ENCODE data around the gene HYAL1.
"Not testable (repeated sequence)": the region's sequence is repeated elsewhere in the genome, so short reads cannot be mapped to it uniquely, and the experiment has no call there.

HYAL1 gene

GRCh38 chr3:50273689-50274065 lies 29.7 kb downstream of the HYAL1 start:
- no peak for TF ChIP-seq CTCF (IDR thresholded peaks at IDR 0.05; ENCODE audit: extremely low read depth, insufficient read depth, missing control alignments)
- DNase-seq (ENCODE audit: low spot score), result peak; percentile 36
- in situ Hi-C loops (cut with MboI; ENCODE audit: low pct_unique_long_range_greater_than_20kb, low sequenced_read_pairs, unreplicated experiment), result loop anchor here (10.0 kb wide), 1 partner anchor 49 kb away; no protein-coding TSS in a partner anchor

- in situ Hi-C loops (cut with MboI; ENCODE audit: low pct_unique_long_range_greater_than_20kb, low sequenced_read_pairs, unreplicated experiment), result loop anchor here (10.0 kb wide), 1 partner anchor 48 kb away; no protein-coding TSS in a partner anchor
- peak; percentile 98 for TF ChIP-seq CTCF (IDR thresholded peaks at IDR 0.05; ENCODE audit: extremely low read depth, insufficient read depth, missing control alignments)
These were observed 30.3 kb downstream of the HYAL1 start for GRCh38 chr3:50272911-50273688.

GRCh38 chr3:50272538-50272910 lies 30.9 kb downstream of the HYAL1 start:
- in situ Hi-C loops (cut with MboI; ENCODE audit: low pct_unique_long_range_greater_than_20kb, low sequenced_read_pairs, unreplicated experiment), result loop anchor here (10.0 kb wide), 1 partner anchor 48 kb away; no protein-coding TSS in a partner anchor

More at GRCh38 chr3:50272911-50273688, 30.3 kb downstream of the HYAL1 start:
- peak; percentile 99 for DNase-seq (ENCODE audit: low spot score)

GRCh38 chr3:50271314-50271936 lies 31.9 kb downstream of the HYAL1 start:
- no peak for TF ChIP-seq CTCF (IDR thresholded peaks at IDR 0.05; ENCODE audit: extremely low read depth, insufficient read depth, missing control alignments)
- in situ Hi-C loops (cut with MboI; ENCODE audit: low pct_unique_long_range_greater_than_20kb, low sequenced_read_pairs, unreplicated experiment), result loop anchor here (10.0 kb wide), 1 partner anchor 47 kb away; no protein-coding TSS in a partner anchor
- DNase-seq (ENCODE audit: low spot score), result no peak

More at GRCh38 chr3:50272538-50272910, 30.9 kb downstream of the HYAL1 start:
- not testable (repeated sequence) for DNase-seq (ENCODE audit: low spot score)

GRCh38 chr3:50270422-50271224 lies 32.8 kb downstream of the HYAL1 start:
- DNase-seq (ENCODE audit: low spot score), result no peak
- in situ Hi-C loops (cut with MboI; ENCODE audit: low pct_unique_long_range_greater_than_20kb, low sequenced_read_pairs, unreplicated experiment), result loop anchor here (10.0 kb wide), 1 partner anchor 46 kb away; no protein-coding TSS in a partner anchor
- TF ChIP-seq CTCF (IDR thresholded peaks at IDR 0.05; ENCODE audit: extremely low read depth, insufficient read depth, missing control alignments), result no peak

GRCh38 chr3:50269977-50270413 lies 33.4 kb downstream of the HYAL1 start:
- no peak for DNase-seq (ENCODE audit: low spot score)
- in situ Hi-C loops (cut with MboI; ENCODE audit: low pct_unique_long_range_greater_than_20kb, low sequenced_read_pairs, unreplicated experiment), result loop anchor here (10.0 kb wide), 1 partner anchor 45 kb away; no protein-coding TSS in a partner anchor
- no peak for TF ChIP-seq CTCF (IDR thresholded peaks at IDR 0.05; ENCODE audit: extremely low read depth, insufficient read depth, missing control alignments)
